HUES6 (cell line): ENCODE data around the gene EDARADD.

Experiments
- H3K27ac ChIP-seq: 2 replicates; pipeline ENCODE4 v1.7.0; 2013; ENCODE audit warnings: low read depth, mild to moderate bottlenecking, low read length, inconsistent platforms
- H3K27me3 ChIP-seq: 2 replicates; pipeline ENCODE4 v1.6.1; 2013; ENCODE audit warnings: low read length; ENCODE audit not compliant: control insufficient read depth, insufficient read depth
- H3K36me3 ChIP-seq: 2 replicates; pipeline ENCODE4 v1.6.1; 2013; ENCODE audit warnings: low read length; ENCODE audit not compliant: control insufficient read depth, insufficient read depth
- H3K4me1 ChIP-seq: 2 replicates; pipeline ENCODE4 v1.6.1; 2013; ENCODE audit warnings: low read length; ENCODE audit not compliant: control insufficient read depth, insufficient read depth
- H3K4me3 ChIP-seq: 2 replicates; pipeline ENCODE4 v1.5.1; 2013; ENCODE audit warnings: low read depth, low read length
- H3K9ac ChIP-seq: one replicate; pipeline ENCODE4 v1.6.1; 2013; ENCODE audit warnings: mild to moderate bottlenecking, low read length
- H3K9me3 ChIP-seq: 2 replicates; pipeline ENCODE4 v1.6.1; 2013; ENCODE audit warnings: low read depth, low read length; ENCODE audit not compliant: control insufficient read depth, insufficient read depth

The EDARADD gene

GRCh38 chr1:236516929-236517704 is 123.0 kb downstream of the EDARADD start:
- no peak overlapping the region for H3K4me3 ChIP-seq
- H3K36me3 ChIP-seq = no peaks in the 10 kb centered on the region
- no peak overlapping the region for H3K9ac ChIP-seq
- no peaks in the 10 kb centered on the region for H3K27me3 ChIP-seq
- no peak overlapping the region for H3K27ac ChIP-seq
- H3K9me3 ChIP-seq = no peaks in the 10 kb centered on the region
- peaks cover 7% of the 10 kb centered on the region; the same call in 1 of the 2 replicates for H3K4me1 ChIP-seq

- Histone ChIP-seq H3K4me3 (no peak overlapping the region), H3K27me3 (peaks cover 4% of the 10 kb centered on the region), H3K36me3 (no peaks in the 10 kb centered on the region), H3K27ac (no peak overlapping the region), H3K9me3 (no peaks in the 10 kb centered on the region), H3K4me1 (peaks cover 10% of the 10 kb centered on the region), H3K9ac (no peak overlapping the region)
These were observed 124.2 kb downstream of the EDARADD start for GRCh38 chr1:236518322-236518721.

GRCh38 chr1:236520445-236521005 is 126.4 kb downstream of the EDARADD start:
- H3K27ac ChIP-seq = no peak overlapping the region
- no peak overlapping the region for H3K4me3 ChIP-seq
- peaks cover 11% of the 10 kb centered on the region for H3K27me3 ChIP-seq
- no peak overlapping the region for H3K9ac ChIP-seq
- no peaks in the 10 kb centered on the region for H3K36me3 ChIP-seq
- peaks cover 13% of the 10 kb centered on the region for H3K4me1 ChIP-seq
- H3K9me3 ChIP-seq = no peaks in the 10 kb centered on the region

- Histone ChIP-seq H3K36me3 (no peaks in the 10 kb centered on the region), H3K27me3 (peaks cover 11% of the 10 kb centered on the region), H3K4me1 (peaks cover 6% of the 10 kb centered on the region; the same call in 1 of the 2 replicates), H3K9me3 (no peaks in the 10 kb centered on the region), H3K27ac (no peak overlapping the region), H3K4me3 (peak overlapping the region; percentile 67), H3K9ac (peak overlapping the region; percentile 65)
These were observed 129.0 kb downstream of the EDARADD start for GRCh38 chr1:236522937-236523703.

GRCh38 chr1:236523704-236524141 is 129.6 kb downstream of the EDARADD start, which contains the start of gene LGALS8:
Gene LGALS8 (plus strand): TSS chr1:236523982. CDS start chr1:236526071, 2,089 bp downstream.
- H3K27ac ChIP-seq = no peak within 1 kb of the TSS
- peaks cover 11% of the 10 kb centered on the region for H3K27me3 ChIP-seq
- H3K36me3 ChIP-seq = no peaks in the 10 kb centered on the region
- H3K9me3 ChIP-seq = no peaks in the 10 kb centered on the region
- H3K9ac ChIP-seq = peak within 1 kb of the TSS; percentile 65
- peaks cover 6% of the 10 kb centered on the region; the same call in 1 of the 2 replicates for H3K4me1 ChIP-seq
- peak within 1 kb of the TSS; percentile 67 for H3K4me3 ChIP-seq

GRCh38 chr1:236524142-236524894 is 130.2 kb downstream of the EDARADD start:
- Histone ChIP-seq H3K36me3 (no peaks in the 10 kb centered on the region), H3K27ac (no peak overlapping the region), H3K4me1 (peaks cover 6% of the 10 kb centered on the region; the same call in 1 of the 2 replicates), H3K4me3 (peak overlapping the region; percentile 67), H3K9me3 (no peaks in the 10 kb centered on the region), H3K27me3 (peaks cover 11% of the 10 kb centered on the region), H3K9ac (peak overlapping the region; percentile 65)

GRCh38 chr1:236524895-236525184 is 130.8 kb downstream of the EDARADD start:
- Histone ChIP-seq H3K4me3 (peak overlapping the region; percentile 67), H3K9ac (no peak overlapping the region), H3K4me1 (peaks cover 6% of the 10 kb centered on the region; the same call in 1 of the 2 replicates), H3K36me3 (no peaks in the 10 kb centered on the region), H3K27ac (no peak overlapping the region), H3K9me3 (no peaks in the 10 kb centered on the region), H3K27me3 (peaks cover 11% of the 10 kb centered on the region)

- no peaks in the 10 kb centered on the region for H3K36me3 ChIP-seq
- H3K27ac ChIP-seq = no peak overlapping the region
- no peak overlapping the region for H3K4me3 ChIP-seq
- H3K9me3 ChIP-seq = no peaks in the 10 kb centered on the region
- H3K4me1 ChIP-seq = peaks cover 6% of the 10 kb centered on the region; the same call in 1 of the 2 replicates
- H3K9ac ChIP-seq = no peak overlapping the region
- peaks cover 11% of the 10 kb centered on the region for H3K27me3 ChIP-seq
These were observed 132.0 kb downstream of the EDARADD start for GRCh38 chr1:236526079-236526478.

- no peaks in the 10 kb centered on the region; the same call in 1 of the 2 replicates for H3K4me1 ChIP-seq
- H3K4me3 ChIP-seq = no peak overlapping the region
- H3K9me3 ChIP-seq = no peaks in the 10 kb centered on the region
- no peak overlapping the region for H3K9ac ChIP-seq
- no peak overlapping the region for H3K27ac ChIP-seq
- no peaks in the 10 kb centered on the region for H3K36me3 ChIP-seq
- no peaks in the 10 kb centered on the region for H3K27me3 ChIP-seq
These were observed 136.2 kb downstream of the EDARADD start for GRCh38 chr1:236530286-236530685.

GRCh38 chr1:236530959-236531358 is 136.9 kb downstream of the EDARADD start:
- Histone ChIP-seq H3K9me3 (no peaks in the 10 kb centered on the region), H3K27me3 (no peaks in the 10 kb centered on the region), H3K4me3 (no peak overlapping the region), H3K27ac (no peak overlapping the region), H3K9ac (no peak overlapping the region), H3K36me3 (no peaks in the 10 kb centered on the region), H3K4me1 (no peaks in the 10 kb centered on the region; the same call in 1 of the 2 replicates)
